Bone marrow (tissue), 2 donors: ENCODE data around the gene NAXE.
"Not testable (repeated sequence)": the region's sequence is repeated elsewhere in the genome, so short reads cannot be mapped to it uniquely, and the experiment has no call there.

Experiments
- DNase-seq, 2 donors: peaks; one replicate each; lab custom pipeline; 2025; lab: John Stamatoyannopoulos, UW

NAXE gene

GRCh38 chr1:156571261-156571852 is 20.2 kb upstream of the NAXE start:
- peak in 1 of 2 donors; percentile 10 for DNase-seq

DNA sequence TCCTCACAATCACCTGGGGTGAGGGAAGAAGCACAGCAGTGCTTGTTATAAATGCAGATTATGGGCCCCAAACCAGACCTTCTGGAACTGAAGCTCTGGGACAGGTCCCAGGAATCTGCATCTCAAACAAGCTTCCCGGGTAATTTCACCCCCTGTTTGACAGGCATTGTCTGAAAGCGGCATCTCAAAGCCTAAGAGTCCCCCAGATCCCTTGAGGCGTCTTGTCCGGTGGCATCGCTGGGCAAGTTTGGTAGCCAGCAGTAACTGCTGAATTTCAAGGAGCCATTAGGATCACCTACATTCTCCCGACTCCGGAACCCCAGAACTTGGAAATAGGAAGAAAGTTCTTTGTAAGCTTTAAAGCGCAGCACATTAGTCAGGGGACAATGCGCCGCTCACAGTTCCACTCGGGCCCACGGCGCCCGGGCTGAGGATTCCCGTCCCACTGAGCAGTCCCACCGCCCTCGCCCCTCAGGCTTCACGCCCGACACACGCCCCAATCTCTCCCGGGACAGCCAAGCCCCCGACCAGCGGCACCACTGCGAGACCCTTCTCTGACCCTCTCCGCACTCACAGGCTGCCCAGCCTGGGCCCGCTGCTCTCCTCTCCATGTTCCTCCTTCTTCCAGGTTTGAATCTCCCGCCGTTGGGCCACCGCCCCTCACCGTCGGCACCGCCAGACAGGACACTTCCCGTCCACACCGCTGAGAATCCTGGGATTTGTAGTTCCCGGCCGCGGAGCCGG is 19.5 kb upstream of the NAXE start, which contains the start of gene IQGAP3:
TSS of gene IQGAP3 (minus strand) at position 647 of the 744 bp plus-strand sequence. CDS start at position 611, 36 bp downstream.
- DNase-seq: peak; percentile 55 to 74

DNA sequence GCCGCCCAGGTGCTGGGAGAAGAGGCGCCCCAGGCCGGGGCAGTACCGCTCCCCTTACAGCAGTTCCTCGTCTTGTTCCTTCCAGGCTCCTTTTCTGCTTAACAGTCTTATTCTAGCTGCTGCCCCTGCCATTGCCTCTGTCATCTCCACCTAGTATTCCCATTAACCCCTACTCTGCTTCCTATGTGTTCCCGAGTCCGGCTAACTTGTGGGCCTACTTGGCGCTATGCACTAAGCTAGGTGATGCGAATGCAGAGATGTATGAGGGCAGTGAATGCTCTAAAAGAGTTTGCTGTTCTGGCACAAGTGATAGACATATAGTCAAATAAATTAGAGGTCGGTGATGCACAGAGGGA is 18.9 kb upstream of the NAXE start:
- no peak for DNase-seq

- DNase-seq: no peak
These were observed 17.4 kb upstream of the NAXE start for GRCh38 chr1:156574039-156574633.

GRCh38 chr1:156577550-156577949 is 14.0 kb upstream of the NAXE start:
- DNase-seq: no peak

DNA sequence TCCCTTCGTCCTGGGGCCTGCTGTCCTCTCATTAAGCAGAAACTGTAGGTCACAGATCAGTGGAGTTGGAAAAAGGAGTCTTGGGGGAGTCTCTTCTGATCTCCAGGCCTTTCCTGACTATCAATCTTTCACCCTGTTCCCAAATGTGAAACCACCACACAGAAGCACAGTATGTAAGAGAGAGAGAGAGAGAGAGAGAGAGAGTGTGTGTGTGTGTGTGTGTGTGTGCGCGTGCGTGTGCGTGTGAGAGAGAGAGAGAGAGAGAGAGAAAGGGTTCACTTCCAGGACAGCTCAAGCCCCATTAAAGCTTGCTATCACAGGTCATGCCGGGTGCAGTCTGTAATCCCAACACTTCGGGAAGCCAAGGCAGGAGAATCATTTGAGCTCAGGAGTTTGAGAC is 13.5 kb upstream of the NAXE start:
- no peak for DNase-seq

GRCh38 chr1:156579472-156579871 is 12.1 kb upstream of the NAXE start, which contains the start of gene TTC24:
Gene TTC24, plus strand, starts transcription at chr1:156579723. Its CDS starts 1,642 bp downstream, at chr1:156581365.
- no peak for DNase-seq

GRCh38 chr1:156581661-156582387 is 9.8 kb upstream of the NAXE start:
- DNase-seq: peak; percentile 7 to 75

DNA sequence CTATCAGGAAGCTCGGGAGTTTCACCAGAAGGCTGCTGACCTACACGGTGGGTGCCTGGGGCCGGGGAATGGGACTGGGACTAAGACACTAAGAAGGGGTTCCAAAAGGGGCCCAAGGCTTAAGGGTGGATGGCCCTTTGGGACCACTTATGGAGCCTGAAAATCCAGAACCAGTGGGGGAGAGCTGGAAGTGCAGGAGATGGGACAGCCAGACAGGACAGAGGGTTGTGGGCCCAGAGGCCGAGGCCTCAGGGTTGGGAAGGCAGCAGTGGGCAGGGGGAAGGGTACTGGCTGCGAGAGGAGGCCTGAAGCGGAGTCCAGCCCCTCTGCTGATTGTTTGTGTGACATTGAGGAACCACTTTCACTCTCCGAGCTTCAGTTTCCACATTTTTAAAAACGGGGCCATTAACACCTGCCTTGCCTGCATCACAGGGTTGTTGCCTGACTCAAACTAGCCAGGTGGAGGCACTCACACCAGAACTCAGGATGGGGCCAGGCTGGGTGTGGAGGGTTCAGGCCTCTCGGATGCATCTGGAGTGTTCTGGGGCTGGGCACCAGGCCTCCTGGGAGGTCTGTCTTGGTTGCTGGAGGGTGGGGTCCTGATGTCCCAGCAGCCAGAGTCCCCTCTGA is 9.1 kb upstream of the NAXE start:
- DNase-seq: no peak

DNA sequence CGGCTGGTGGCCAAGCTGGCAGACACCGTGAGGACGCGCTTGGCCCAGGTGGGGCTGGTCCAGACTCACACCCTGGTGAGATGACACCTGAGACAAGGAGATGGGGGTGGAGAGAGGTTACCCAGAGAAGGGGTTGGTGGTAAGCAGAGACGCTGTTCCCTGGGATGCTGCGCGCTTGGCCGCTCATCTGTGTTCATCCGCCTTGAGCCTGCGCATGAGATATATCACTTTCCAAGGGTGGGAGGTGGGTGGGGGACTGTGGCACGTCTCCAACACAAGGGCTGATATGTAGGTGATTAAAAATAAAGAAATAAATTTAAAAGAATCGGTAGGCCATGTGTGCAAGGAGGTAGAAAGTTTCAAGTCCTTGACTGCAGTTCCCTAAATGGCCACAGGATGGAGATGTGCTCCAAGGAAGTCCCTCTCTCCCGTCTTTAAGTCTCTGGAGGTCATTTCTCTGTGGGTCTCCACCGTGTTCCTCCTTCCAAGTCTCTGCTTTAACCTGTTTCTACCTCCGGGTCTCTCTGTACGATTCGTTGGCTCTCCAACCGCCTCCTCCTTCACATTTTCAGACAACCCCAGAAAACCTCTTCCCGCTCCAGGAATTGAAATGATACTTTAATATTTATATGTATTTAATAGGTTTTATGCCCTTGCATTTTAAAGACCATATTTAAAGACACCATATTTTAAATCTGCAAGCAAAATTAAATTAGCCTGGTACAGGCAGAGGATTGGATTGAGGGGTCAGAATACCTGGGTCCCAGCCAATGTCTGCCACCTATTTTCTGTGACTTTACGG is 7.6 kb upstream of the NAXE start:
- peak in 1 of 2 donors; percentile 72 for DNase-seq

GRCh38 chr1:156584813-156585212 is 6.8 kb upstream of the NAXE start:
- DNase-seq: no peak

- DNase-seq: no peak
These were observed 5.3 kb upstream of the NAXE start for GRCh38 chr1:156586323-156586722.

DNA sequence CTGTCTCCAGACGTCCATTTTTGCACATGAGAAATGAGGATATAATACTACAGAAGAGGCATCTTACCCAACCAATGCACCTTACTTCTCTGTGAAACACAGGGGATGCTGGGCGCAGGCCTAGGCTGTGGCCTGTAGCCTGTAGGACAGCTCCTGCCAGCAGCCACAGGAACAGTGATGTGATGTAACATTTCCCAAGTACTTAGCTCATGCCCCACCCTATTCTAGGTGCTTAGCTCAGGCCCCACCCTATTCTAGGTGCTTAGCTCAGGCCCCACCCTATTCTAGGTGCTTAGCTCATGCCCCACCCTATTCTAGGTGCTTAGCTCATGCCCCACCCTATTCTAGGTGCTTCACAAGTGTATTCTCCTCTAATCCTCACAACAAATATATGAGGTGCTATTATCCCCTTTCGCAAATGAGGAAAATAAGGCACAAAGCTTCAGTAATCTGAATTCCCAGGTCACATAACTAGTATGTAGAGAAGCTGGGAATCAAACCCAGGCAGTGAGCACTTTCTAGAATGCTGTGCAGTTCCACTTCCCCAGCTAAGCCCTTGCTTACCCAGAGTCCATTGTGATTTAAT is 4.6 kb upstream of the NAXE start:
- no peak for DNase-seq

GRCh38 chr1:156587927-156588326 is 3.6 kb upstream of the NAXE start:
- not testable (repeated sequence) for DNase-seq

GRCh38 chr1:156589546-156589945 is 2.0 kb upstream of the NAXE start:
- DNase-seq: no peak

GRCh38 chr1:156590326-156591180 is 1.0 kb upstream of the NAXE start:
- no peak for DNase-seq

DNA sequence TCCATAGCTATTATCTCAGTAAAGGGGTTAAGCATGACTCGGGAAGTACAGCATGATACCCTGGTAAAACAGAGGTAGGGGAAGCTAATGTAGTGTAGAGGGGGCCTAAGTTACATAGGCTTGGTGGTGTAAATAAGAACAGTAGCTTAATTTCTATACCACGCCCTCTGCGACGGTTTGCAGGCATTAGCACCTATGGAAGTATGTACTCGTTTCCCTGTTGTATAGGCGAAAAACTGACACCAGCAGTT is 470 bp upstream of the NAXE start:
- no peak for DNase-seq

DNA sequence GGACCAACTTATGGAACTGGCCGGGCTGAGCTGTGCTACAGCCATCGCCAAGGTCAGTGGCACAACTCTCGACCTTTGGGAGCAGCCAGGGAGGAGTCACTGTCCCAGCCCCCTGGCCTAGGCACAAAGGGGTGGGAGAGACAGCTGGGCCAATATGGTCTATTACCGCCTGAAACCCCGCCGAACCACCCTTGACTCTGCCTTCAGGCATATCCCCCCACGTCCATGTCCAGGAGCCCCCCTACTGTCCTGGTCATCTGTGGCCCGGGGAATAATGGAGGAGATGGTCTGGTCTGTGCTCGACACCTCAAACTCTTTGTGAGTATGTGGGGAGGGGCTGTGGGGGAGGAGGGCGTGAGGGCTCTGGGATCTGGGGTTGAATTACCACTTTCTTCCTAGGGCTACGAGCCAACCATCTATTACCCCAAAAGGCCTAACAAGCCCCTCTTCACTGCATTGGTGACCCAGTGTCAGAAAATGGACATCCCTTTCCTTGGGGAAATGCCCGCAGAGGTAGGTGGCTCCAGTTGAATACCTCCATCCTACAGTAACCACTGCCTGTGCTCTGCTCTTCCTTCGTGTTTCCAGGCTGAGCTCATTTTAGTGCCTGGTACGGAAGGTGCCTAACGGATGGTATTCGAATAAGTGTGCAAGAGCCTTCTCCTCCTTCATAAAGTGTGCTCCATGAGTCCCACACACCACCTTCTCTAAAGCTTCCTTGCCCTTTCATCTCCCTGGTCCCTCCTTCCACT is 758 bp downstream of the NAXE start:
- no peak for DNase-seq

- no peak for DNase-seq
These were observed 1.5 kb downstream of the NAXE start for GRCh38 chr1:156592910-156593660.
